Stimulated activated CD4-positive, alpha-beta T cell treated with anti-CD3 and anti-CD28 coated beads, Interleukin-12 subunit alpha, Interleukin-12 subunit beta, amount 100 ng/mL, for 4 hours (primary cell): ENCODE results near the gene KRTAP1-3.
"Not testable (repeated sequence)": the region's sequence is repeated elsewhere in the genome, so short reads cannot be mapped to it uniquely, and the experiment has no call there.

ENCODE experiments used
- DNase-seq: peaks from one replicate; pipeline ENCODE4 v3.0.0-alpha.2; 2020

Gene KRTAP1-3

GRCh38 chr17:41009301-41009760 is 25.3 kb downstream of the KRTAP1-3 start:
- DNase-seq: no peak

DNA sequence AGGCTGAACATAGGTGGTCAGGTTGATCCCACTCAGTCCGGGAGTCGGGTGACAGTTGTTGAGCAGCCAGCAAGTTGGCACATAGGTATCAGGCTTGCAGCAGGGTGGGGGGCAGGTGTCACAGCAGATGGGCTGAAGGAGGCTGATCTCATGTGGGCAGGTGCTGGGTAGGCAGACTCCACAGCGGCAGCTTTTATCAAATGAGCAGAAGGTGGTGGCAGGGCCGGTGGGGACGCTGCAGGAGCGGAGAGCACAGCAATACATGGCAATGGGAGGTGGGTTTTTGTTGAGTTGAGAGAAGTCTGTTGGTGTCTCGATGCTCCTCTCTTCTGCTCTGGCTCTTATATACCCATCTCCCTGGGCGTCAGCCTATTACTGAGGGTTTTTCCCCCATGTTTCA is 25.9 kb downstream of the KRTAP1-3 start, which contains the start of gene KRTAP3-1:
Gene KRTAP3-1, minus strand, starts transcription at position 318 of the 400 bp plus-strand sequence. Its CDS starts 54 bp downstream, at position 264.
- no peak for DNase-seq

DNA sequence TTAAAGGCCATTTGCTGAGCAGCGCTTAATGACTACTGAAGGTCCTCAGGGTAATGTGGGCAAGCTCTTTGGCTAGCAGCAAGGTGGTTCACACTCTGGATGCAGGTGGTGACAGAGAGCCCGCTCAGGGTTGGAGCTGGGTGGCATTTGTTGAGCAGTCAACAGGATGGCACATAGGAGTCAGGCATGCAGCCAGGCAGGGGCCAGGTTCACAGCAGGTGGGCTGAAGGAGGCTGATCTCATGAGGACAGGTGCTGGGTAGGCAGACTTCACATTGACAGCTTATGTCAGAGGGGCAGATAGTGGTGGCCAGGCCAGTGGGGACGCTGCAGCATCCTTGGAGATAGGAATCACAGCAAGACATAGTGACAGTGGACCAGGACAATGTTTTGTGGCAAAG is 30.3 kb downstream of the KRTAP1-3 start:
- DNase-seq: no peak

DNA sequence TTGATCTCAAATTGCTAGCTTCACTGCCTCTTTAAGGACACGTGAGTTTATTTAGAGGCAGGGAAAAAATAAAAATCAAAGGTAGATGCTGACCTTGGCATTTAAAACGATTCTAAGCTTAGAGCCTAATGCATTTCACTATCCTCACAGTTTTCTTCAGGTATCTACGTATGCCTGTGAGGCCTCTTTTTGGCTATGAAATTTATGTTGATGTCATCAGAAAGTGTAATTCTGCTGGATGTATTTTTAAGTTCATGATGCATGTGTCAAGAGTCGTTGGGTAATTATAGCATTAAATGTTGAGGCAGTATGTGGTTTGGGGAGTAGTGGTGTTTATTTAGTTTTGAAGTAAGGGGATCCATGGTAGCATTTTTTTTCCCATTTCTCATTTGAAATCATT is 30.7 kb downstream of the KRTAP1-3 start:
- DNase-seq: no peak

GRCh38 chr17:41002814-41003213 is 31.9 kb downstream of the KRTAP1-3 start:
- no peak for DNase-seq

- no peak for DNase-seq
Measured at GRCh38 chr17:41001795-41002194, 32.9 kb downstream of the KRTAP1-3 start.

GRCh38 chr17:40999563-40999962 is 35.1 kb downstream of the KRTAP1-3 start, which contains the start of gene KRTAP3-2:
Gene KRTAP3-2, minus strand, starts transcription at chr17:40999906. Its CDS starts 53 bp downstream, at chr17:40999853.
- not testable (repeated sequence) for DNase-seq

GRCh38 chr17:40997361-40997760 is 37.3 kb downstream of the KRTAP1-3 start:
- DNase-seq: no peak

- no peak for DNase-seq
Measured at GRCh38 chr17:40996829-40997228, 37.8 kb downstream of the KRTAP1-3 start.

- DNase-seq: no peak
Measured at GRCh38 chr17:40995116-40995515, 39.6 kb downstream of the KRTAP1-3 start.

GRCh38 chr17:40993839-40994238 is 40.8 kb downstream of the KRTAP1-3 start, which contains the start of gene KRTAP3-3:
Gene KRTAP3-3, minus strand, starts transcription at chr17:40994164. Its CDS starts 67 bp downstream, at chr17:40994097.
- no peak for DNase-seq

GRCh38 chr17:40993084-40993483 is 41.6 kb downstream of the KRTAP1-3 start:
- DNase-seq: no peak

DNA sequence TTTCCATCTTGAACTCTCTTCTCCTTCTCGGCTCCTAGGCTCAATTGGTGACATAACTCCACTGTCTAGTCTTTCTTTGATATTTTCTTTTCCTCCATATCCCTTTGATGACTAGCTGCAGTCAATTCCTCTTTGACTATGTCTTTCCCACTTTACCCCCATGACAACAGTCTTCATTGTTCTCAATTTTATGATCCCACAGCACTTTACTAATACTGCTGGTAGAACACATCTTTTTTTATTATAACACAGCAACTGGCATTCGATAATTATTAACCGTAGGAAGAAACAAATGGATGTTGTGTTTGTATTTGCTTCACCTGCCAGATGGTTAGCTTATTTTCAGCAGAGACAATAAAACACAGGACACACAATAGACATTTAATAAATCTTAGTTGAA is 42.0 kb downstream of the KRTAP1-3 start:
- no peak for DNase-seq

GRCh38 chr17:40986920-40987319 is 47.8 kb downstream of the KRTAP1-3 start:
- DNase-seq: no peak

- DNase-seq: no peak
Measured at GRCh38 chr17:40984226-40984625, 50.4 kb downstream of the KRTAP1-3 start, which contains the start of gene KRT40. Gene KRT40, minus strand, starts transcription at chr17:40984326. Its CDS starts 53 bp downstream, at chr17:40984273.
